ENCODE measurements around the gene LAMA1.

The LAMA1 gene

GRCh38 chr18:6982398-6982797 is 135.2 kb downstream of the LAMA1 start:
- DNase-seq (ENCODE audit: low spot score), result no peak

DNA sequence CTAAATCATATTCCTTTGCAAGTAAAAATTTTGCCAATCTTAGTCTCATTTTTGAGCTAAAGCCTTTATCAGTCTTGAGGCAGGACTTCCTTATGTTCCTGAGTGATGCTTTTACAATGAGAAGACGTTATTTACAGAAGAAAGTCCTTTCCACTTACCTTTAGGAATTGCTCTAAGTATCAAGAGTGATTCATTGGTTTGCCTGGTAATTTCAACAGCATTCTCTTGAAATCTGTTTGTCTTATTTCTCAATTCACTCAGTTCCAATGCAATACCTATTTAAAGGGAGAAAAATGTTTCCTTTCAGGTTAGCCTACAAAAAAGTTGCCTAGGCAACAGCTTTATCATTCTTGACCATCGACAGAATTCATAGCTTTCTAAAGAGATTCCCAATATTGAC is 137.2 kb downstream of the LAMA1 start:
- DNase-seq (ENCODE audit: low spot score), result no peak

DNA sequence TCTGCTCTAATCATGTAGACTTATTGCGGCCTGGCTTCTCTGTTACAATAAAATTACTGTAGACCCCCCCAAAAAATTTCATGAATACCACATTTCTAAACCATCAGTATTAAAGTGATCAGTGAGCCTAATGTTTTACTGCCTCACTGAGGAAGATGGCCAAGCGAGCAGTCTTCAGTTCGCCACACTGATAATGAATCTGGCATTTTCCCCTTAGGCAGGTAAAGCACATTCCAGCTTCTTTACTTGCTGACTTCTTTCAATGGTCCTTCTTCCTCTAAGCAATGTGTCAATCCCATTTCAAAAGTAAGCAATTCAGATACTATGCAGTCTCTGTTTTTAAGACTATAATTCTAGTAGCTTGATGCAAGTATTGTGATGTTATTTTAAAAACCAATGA is 137.6 kb downstream of the LAMA1 start:
- DNase-seq (ENCODE audit: low spot score), result no peak

- DNase-seq (ENCODE audit: low spot score), result no peak
These were observed 140.7 kb downstream of the LAMA1 start for GRCh38 chr18:6976935-6977334.

DNA sequence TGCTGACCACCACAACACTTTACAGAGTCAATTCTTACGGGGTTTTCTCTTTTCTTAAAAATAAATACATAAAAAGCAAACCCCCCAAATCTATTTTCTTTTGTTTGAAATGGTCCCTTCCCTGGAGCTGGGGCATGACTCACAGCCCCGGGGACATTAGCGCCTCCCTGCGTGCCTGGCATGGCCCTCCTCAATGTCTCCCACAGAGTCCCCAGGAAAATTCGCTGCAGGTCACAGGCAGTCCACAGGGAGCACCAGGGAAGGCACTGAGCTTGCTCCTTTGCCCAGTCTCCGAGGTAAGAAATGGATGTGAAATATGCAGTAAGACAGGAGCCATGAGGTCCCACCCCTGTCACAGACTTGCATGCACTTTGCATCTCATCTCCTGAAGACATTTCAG is 142.5 kb downstream of the LAMA1 start:
- no peak for DNase-seq (ENCODE audit: low spot score)

- no peak for DNase-seq (ENCODE audit: low spot score)
These were observed 145.6 kb downstream of the LAMA1 start for GRCh38 chr18:6971823-6972478.

DNA sequence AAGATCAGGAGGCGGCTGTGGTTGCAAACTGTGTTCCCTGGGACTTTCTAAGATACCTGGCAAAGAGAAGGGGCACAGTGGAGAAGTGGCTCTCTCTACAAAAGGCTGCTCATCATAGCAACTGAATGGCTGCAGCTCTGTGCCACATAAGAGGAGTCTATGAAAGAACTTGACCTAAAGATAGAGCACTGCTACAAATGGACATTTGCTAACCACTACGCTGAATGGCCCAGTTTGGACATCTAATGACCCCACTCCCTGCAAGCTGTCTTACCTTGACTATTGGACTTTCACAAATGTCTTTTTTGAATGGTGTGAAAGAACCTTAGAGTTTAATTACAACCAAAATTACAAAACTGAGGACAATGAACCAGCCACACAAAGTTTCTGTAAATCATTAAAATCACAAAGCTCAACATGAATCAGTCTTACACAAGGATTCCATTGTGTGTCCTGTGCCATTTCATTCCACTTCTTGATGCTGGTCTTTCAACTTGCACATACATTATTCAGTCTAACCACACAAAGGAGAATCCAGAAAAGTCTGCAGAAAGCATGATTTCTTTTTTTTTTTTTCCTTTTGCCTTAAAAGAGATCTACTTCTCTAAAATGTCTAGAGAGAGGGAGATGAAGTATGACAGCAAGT is 154.0 kb downstream of the LAMA1 start:
- no peak for DNase-seq (ENCODE audit: low spot score)

- no peak for DNase-seq (ENCODE audit: low spot score)
These were observed 154.8 kb downstream of the LAMA1 start for GRCh38 chr18:6962571-6963451.

- no peak for DNase-seq (ENCODE audit: low spot score)
These were observed 156.3 kb downstream of the LAMA1 start for GRCh38 chr18:6961331-6961730.

- DNase-seq (ENCODE audit: low spot score), result no peak
These were observed 156.9 kb downstream of the LAMA1 start for GRCh38 chr18:6960656-6961055.

GRCh38 chr18:6960124-6960523 is 157.5 kb downstream of the LAMA1 start:
- no peak for DNase-seq (ENCODE audit: low spot score)

GRCh38 chr18:6959110-6959509 is 158.5 kb downstream of the LAMA1 start:
- DNase-seq (ENCODE audit: low spot score), result no peak

DNA sequence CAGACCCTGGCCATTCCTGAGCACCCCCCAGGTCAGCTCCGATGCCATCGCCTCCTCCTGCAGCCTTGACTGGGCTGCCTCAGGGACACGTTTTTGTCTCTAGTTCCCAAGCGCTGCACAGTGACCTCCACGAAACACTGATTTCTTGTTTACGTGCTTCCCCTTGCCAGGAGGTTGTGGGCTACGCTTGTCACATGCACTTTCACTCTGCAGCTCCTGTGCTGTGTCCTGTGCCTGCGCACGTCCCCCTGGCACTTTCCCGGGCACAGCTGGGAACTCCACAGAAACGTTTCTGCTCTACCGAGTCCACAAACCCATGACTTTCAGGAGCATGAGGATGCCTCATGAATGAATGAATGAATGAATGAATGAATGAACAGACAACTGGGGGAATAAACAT is 160.6 kb downstream of the LAMA1 start:
- no peak for DNase-seq (ENCODE audit: low spot score)

GRCh38 chr18:6956495-6956894 is 161.1 kb downstream of the LAMA1 start:
- DNase-seq (ENCODE audit: low spot score), result no peak

DNA sequence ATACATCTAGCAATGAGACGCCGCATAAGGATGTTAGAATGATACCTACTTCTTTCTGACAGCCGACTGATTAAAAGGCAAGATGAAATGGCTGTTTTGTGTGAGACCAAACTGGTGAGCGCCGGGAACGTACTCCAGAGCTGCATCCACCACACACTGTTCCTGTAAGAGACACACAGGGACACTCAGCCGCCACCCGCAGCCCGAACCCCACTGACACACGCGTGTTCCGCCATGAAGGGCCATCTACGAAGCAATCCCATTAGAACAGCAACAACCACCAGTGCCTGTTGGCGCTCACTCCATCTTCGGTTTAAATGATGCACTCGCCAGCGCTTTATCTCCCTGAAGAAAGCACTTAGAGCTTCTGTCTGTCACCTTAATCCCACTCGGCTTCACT is 162.3 kb downstream of the LAMA1 start:
- no peak for DNase-seq (ENCODE audit: low spot score)

GRCh38 chr18:6954501-6954900 is 163.1 kb downstream of the LAMA1 start:
- DNase-seq (ENCODE audit: low spot score), result no peak

DNA sequence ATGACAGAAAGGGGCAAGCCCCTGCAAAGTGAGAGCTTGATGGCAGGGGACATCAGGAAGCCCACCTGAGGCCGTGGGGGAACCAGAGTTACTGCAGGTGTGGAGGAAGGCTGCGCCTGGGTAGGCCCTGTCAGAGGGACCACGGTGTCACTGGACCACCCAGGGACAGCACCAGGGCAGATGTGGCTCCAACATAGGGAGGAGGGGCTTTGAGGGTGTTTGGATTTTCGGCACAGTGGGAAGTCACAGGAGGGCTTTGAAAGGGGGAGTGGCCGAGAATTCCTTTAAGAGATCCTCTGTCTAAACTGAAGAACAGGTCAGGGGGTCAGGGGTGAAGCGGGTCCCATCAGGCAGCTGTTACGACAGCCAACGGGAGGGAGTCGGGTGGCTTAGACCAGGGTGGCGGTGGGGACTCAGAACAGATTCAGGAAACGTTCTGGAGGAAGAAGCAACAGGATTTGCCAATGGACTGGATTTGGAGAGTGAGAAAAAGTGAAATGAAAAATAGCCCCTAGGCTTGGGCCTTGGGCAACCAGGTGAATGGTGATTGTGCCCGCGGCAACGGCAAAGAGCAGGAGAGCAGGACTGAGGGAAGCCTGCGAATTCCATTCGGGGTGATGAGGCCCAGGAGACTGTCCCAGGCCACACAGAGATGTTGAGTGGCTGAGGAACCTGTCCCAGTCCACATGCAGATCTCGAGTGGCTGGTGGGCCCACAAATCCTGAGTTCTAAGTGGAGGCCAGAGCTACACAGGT is 166.1 kb downstream of the LAMA1 start:
- no peak for DNase-seq (ENCODE audit: low spot score)

GRCh38 chr18:6950641-6951040 is 167.0 kb downstream of the LAMA1 start:
- DNase-seq (ENCODE audit: low spot score), result no peak

GRCh38 chr18:6949800-6950586 is 167.6 kb downstream of the LAMA1 start:
- no peak for DNase-seq (ENCODE audit: low spot score)

GRCh38 chr18:6948281-6949055 is 169.1 kb downstream of the LAMA1 start:
- no peak for DNase-seq (ENCODE audit: low spot score)

All from ecto neural progenitor cell (in vitro differentiated cells).